LoVo (cell line): ENCODE data around the gene SEMA3B.
A peak's percentile ranks its signal among the peaks of the same experiment; 100 is the strongest.
"Not testable (repeated sequence)": the region's sequence is repeated elsewhere in the genome, so short reads cannot be mapped to it uniquely, and the experiment has no call there.

ENCODE experiments used
- DNase-seq: peaks from one replicate; pipeline ENCODE4 v3.0.0-alpha.2; 2016; ENCODE audit warnings: low spot score

The SEMA3B gene

GRCh38 chr3:50268703-50269451 is at the start of gene SEMA3B:
TSS of gene SEMA3B (plus strand) at chr3:50269147. CDS start at chr3:50269241, 94 bp downstream.
- DNase-seq: peak; percentile 93

GRCh38 chr3:50219285-50219684 is 49.7 kb upstream of the SEMA3B start:
- no peak for DNase-seq

- no peak for DNase-seq
These were observed 48.8 kb upstream of the SEMA3B start for GRCh38 chr3:50220109-50220508.

DNA sequence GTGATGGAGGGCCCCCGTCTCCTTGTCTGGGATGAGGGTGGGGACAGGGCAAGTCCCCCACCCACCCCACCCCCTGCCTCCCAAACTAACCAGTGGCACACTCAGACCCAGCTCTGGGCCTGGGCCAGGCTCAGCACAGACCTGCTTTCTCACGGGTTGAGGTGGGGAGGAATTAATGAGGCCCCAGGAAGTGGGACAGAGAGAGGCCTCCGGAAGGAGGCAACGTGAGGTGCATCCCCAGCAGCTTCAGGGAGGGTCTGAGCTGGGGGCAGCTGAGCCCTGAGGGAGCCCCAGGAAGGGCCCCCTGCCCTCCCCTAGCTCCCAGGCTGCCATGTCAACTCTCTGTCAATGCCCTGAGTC is 47.9 kb upstream of the SEMA3B start:
- no peak for DNase-seq

GRCh38 chr3:50221411-50222168 is 47.4 kb upstream of the SEMA3B start:
- DNase-seq: no peak

DNA sequence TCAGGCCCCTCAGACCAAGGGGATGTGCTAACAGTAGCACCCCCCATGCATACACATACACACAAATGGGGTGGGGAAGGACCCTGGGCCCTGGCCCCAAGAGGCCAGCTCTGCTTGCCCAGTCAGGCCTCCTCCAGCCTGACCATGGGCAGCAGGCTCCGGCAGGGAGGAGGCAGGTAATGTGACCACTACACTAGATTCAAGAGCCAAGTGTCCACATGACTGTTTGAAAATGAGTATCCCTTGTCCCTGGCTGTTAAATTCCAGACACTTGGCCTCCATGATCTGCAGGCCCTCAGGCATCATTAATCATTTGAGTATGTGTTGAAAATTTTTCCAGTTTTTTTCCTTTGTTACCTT is 46.8 kb upstream of the SEMA3B start:
- no peak for DNase-seq

GRCh38 chr3:50224639-50225038 is 44.3 kb upstream of the SEMA3B start:
- DNase-seq: no peak

DNA sequence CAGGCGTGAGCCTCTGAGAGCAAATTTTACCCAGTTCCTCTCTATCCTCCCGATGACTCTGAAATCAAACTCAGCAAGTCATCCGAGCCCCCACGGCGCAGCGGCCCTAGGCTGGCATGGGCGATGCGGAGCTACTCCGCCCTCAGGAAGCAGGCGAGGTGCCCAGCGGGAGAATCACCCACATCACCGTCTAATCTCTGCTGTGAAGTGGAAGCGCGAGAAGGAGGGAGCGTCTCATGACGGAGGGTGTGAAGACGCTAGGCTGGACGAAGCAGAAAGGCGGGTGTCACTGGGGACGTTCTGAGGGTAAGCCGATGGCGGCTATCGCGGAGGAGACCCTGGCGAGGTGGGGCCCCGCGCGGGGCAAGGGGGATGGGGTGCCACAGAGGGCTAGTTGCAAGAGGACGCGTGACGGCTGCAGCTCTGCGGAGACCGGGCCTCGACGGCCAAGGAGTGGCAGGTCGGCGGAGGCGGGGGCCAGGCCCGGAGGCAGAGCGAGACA is 42.0 kb upstream of the SEMA3B start:
- DNase-seq: peak; percentile 21

DNA sequence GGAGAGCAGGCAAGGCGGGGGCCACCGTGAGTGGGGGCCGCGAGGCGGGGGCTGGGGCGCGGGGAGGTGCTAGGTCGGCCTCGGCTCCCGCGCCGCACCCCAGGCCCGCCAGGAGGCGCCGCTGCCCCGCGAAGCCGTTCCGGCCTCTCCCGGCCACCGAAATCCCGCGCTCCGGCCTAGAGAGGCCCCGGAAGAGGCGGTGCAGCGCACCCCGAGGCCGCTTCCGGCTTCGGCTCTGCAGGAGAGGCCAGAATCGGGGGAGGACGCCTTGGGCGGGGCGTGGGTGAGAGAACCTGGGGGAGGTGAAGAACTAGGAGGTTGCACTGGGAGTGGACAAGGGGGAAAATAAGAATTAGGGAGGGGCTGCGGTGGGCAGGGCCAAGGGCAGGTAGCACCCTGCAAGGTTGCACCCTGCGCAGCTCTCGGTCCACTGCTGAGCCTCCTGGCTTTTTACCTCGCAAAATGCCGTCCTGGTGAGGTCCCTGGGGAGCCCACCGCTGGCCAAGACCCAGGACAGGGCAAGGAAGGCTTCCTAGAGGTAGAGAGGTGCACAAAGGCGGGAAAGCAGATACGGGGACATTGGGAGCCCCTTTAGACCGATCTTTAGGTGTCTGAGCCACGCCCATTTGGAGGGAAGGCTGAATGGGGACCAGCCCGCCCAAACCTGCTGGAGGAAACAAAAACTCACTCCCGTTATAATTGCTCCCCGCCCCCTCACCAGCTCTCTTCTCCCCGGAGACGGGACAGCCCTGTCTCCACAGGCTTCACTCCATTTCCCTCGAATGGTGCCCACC is 41.4 kb upstream of the SEMA3B start:
- DNase-seq: peak; percentile 94

DNA sequence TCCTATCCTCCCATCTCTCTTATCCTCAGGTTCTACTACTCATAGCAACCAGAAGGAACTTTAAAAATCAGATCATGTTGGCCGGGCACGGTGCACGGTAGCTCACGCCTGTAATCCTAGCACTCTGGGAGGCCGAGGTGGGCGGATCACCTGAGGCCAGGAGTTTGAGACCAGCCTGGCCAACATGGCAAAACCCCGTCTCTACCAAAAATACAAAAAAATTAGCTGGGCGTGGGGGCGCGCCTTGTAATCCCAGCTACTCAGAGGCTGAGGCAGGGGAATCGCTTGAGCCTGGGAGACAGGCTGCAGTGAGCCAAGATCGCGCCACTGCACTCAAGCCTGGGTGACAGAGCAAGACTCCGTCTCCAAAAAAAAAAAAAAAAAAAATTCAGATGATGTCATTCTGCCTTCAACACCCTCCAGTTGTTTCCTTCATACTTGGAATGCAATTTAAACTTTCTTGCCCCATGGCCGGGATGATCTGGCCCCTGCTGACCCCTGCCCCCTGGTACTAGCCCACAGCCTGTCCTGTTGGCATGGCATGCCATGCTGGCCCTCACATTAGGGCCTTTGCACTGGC is 40.7 kb upstream of the SEMA3B start:
- DNase-seq: not testable (repeated sequence)

DNA sequence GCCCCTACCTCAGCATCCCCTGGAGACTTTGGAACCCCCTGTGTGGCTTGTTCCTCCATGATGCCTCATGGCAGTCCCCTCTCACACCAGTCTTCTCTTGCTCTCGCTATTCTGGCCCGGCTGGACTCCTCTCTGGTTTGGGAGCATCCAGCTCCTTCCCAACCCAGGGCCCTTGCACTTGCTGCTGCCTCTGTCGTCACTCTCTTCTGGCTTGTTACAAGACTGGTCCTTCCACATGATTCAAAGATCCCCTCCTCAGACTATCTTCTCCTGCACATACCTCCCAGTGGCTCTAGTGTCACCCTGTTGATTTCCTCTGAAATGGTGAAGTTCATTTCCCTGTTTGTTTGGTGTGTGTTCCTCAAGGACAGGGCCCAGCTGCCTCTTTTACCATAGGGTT is 39.5 kb upstream of the SEMA3B start:
- no peak for DNase-seq

GRCh38 chr3:50230104-50230793 is 38.7 kb upstream of the SEMA3B start:
- no peak for DNase-seq

DNA sequence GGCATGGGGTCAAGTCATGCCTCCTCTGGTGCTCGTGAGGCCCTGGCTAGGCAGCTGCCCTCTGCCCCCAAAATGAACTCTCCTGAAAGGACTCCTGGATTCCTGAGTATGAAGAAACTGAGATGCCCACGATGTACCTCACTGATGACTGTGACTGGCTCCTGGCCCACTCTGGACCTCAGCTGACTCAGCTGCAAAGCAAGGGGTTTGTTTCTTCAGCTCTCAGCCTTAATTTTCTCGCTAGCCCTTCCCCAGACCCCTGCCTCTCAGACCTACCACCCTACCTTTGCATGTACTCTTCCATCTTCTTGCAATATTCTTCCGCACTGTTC is 38.2 kb upstream of the SEMA3B start:
- DNase-seq: no peak

DNA sequence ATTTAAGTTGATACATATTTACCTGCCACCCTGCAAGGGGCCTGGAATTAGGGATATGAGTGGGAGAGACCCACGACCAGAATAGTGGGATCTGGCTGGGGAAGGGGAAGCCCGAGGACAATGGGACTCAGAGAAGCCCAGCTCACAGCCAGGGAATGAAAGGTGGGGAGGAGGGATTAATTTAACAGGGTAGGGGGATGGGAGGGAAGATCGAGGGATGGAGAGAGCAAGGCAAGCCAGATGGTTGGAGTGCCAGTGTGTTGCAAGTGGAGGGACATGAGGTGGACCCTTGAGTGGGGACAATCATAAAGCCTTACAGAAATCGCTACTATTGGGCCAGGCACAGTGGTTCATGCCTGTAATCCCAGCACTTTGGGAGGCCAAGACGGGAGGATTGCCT is 37.4 kb upstream of the SEMA3B start:
- no peak for DNase-seq

DNA sequence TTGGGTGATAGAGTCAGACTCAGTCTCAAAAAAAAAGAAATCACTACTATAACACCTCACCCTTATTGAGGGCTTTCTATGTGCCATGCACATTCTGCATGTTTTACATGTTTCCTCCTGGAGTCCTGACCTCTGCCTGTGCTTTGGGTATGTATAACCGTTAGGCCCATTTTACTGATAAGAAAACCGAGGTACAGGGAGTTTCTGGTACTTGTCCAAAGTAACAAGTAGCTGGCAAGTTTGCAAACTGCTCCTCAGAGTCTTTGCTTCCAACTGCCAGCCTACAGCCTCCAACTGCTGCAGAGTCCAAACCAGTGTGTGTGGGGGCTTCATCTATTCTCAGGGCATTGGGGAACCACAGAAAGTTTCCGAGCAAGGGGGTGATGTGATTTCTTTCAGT is 36.6 kb upstream of the SEMA3B start:
- no peak for DNase-seq

DNA sequence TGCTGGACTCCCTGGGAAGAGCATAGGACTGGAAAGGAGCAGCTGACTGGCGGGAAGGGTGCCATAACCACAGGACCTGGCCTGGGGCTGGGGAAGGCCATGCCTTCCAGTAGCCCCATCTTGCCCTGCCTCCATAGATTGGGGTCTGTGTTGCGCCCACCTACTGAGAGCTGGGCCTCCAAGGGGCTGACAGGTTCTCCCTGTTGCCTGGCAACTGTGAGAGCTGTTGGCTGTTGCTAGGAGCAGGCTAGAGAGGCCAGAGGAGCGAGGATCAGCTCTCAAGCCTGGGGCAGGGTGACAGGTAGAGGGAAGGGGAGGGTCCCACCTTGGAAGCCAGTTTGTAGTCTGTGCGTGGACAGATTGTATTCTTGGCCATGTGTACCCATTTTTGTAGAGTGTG is 35.8 kb upstream of the SEMA3B start:
- no peak for DNase-seq

DNA sequence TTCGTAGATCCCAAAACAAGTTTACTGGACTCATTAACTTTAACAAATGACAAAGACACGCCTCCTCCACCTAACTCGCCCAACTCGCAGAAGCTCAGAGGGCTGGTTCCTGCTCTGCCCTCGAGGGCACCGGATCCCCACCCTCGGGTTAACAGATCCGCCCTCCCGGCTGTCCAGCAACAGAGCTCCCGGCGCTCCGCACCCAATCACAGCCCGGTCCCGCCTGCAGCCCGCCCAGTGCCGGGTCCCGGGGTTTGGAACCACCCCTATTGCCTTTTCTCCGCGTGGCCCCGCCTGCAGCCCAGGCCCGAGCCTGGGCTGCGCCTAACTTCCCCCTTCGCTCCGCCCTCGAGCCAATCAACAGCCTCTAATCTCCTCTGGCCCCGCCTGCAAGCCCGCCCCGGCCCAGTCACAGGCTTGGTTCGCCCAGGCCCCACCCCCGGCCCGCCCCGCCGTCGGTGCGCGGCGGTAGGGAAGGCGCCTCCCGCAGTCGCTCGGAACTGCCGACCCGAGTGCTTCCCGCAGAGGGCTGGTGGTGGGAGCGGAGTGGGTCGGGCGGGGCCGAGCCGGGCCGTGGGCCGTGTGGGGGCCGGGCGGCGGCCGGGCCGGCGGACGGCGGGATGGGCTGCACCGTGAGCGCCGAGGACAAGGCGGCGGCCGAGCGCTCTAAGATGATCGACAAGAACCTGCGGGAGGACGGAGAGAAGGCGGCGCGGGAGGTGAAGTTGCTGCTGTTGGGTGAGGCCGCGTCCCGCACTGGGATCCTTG is 33.0 kb upstream of the SEMA3B start, which contains the start of gene GNAI2:
Gene GNAI2, plus strand, starts transcription at position 489 of the 768 bp plus-strand sequence. Its CDS starts 132 bp downstream, at position 621.
- DNase-seq: peak; percentile 99

- DNase-seq: no peak
These were observed 32.3 kb upstream of the SEMA3B start for GRCh38 chr3:50236484-50237132.

DNA sequence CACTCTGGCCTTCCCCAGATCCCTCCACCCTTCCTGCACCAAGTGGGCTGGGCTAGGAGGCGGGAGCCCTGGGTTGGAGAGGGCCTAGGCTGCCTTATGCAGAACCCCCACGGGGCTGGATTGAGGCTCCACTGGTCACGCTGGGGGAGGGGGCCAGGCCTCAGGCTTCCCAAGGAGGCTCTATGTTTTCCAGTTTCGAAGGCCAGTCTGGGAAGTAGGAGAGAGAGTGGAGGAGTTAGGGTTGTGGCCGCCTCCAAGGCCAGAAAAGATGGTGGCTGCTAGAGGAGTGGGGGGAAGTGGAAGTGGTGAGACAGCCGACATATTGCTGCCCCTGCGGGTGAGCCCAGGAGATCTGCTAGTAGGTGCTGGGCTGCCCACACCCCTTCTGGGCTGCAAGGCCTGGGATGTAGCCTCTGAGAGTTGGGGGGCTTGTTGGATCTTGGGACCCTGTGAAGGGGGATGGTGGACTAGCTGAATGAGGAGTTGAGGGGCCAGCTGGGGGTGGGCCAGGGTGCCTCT is 31.8 kb upstream of the SEMA3B start:
- no peak for DNase-seq
